Measurements from ENCODE around the gene MVD. TPM values are rescaled to one million over a fixed set of nuclear protein-coding genes. Genes with fewer than 3 reads are reported as not detected.
A peak's percentile ranks its signal among the peaks of the same experiment; 100 is the strongest.

MVD gene
- total RNA-seq, 1 donor from 2014 or later: 76.2 TPM

DNA sequence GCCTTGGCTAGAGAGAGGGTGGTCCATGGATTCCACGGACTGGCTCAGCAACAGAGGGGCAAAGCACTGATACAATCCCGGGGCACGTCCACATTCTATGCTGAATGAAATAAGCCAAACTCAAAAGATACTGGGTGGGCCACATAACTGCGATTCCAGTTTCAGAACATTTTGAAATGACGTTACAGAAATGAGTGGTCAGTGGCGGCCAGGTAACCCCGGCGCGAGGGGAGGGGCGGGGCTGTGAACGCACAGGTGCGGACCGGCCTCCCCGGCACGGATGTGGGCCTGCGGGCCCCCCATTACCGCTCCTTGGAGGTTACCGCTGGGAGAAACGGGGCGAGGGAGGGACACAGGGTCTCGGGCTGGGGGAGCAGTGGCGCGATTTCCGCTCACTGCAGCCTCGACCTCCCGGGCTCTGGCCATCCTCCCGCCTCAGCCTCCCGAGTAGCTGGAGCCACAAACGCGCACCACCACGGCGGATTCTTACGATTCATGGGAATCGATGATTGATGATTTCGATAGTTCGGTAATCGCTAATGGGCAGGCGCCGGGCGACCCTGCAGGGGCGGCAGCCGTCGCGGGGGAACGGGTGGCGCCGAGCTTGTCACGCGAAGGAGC, 559 bp downstream of the MVD start:
- peak overlapping the region; percentile 98 for H3K4me3 ChIP-seq (ENCODE audit: low read depth, low read length)
- no peak for DNase-seq (ENCODE audit: low read depth)
- TF ChIP-seq, protein P1, sequence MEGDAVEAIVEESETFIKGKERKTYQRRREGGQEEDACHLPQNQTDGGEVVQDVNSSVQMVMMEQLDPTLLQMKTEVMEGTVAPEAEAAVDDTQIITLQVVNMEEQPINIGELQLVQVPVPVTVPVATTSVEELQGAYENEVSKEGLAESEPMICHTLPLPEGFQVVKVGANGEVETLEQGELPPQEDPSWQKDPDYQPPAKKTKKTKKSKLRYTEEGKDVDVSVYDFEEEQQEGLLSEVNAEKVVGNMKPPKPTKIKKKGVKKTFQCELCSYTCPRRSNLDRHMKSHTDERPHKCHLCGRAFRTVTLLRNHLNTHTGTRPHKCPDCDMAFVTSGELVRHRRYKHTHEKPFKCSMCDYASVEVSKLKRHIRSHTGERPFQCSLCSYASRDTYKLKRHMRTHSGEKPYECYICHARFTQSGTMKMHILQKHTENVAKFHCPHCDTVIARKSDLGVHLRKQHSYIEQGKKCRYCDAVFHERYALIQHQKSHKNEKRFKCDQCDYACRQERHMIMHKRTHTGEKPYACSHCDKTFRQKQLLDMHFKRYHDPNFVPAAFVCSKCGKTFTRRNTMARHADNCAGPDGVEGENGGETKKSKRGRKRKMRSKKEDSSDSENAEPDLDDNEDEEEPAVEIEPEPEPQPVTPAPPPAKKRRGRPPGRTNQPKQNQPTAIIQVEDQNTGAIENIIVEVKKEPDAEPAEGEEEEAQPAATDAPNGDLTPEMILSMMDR (conservative IDR thresholded peaks at IDR 0.05; ENCODE audit: low read depth, low read length): no peak

- H3K4me3 ChIP-seq (ENCODE audit: low read depth, low read length): no peak overlapping the region
- no peak for DNase-seq (ENCODE audit: low read depth)
- TF ChIP-seq, protein P1 (conservative IDR thresholded peaks at IDR 0.05; ENCODE audit: low read depth, low read length): no peak
These were observed 1.4 kb downstream of the MVD start for GRCh38 chr16:88661468-88661867.

DNA sequence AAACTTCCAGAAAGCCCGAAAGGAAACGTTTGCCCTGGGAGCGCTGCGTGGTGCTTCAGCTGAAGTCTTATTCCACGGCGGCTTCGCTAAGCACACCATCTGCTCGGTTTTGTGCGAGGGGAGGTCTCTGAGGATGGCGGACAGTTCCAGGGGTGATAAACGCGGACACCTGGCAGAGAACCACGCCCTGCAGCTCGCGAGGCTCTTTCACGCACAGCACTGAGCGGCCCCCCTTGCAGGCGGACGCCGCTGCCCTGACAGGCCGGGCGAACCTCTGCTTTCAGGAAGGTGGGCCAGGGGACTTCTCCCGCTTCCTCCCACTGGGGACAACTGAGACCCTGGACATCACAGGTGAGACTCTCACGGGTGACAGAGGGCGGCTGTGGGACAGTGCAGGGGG, 3.7 kb downstream of the MVD start:
- TF ChIP-seq, protein P1 (conservative IDR thresholded peaks at IDR 0.05; ENCODE audit: low read depth, low read length): no peak
- no peak for DNase-seq (ENCODE audit: low read depth)
- no peak overlapping the region for H3K4me3 ChIP-seq (ENCODE audit: low read depth, low read length)

GRCh38 chr16:88658714-88659113, 4.2 kb downstream of the MVD start:
- no peak overlapping the region for H3K4me3 ChIP-seq (ENCODE audit: low read depth, low read length)
- TF ChIP-seq, protein P1 (conservative IDR thresholded peaks at IDR 0.05; ENCODE audit: low read depth, low read length): no peak
- DNase-seq (ENCODE audit: low read depth): no peak

DNA sequence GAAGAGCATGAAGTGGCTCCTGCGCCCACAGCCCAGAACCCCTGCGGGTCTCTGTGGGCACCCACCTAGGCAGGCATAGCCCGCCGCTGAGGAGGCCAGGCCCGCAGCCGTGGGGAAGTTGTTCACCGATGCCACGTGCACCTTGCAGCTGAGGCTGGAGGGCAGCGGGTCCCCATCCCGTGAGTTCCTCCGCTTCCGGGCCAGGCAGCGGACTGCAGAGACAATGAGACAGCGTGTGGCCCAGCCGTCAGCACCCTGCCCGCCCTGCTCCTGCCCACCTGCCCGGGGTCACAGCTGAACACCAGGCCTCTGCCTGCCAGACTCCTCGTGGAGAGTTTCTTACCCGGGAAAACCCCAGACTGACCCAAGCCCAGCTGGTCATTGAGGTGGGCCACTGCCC, 5.5 kb downstream of the MVD start:
- H3K4me3 ChIP-seq (ENCODE audit: low read depth, low read length): no peak overlapping the region
- TF ChIP-seq, protein P1 (conservative IDR thresholded peaks at IDR 0.05; ENCODE audit: low read depth, low read length): no peak
- no peak for DNase-seq (ENCODE audit: low read depth)

DNA sequence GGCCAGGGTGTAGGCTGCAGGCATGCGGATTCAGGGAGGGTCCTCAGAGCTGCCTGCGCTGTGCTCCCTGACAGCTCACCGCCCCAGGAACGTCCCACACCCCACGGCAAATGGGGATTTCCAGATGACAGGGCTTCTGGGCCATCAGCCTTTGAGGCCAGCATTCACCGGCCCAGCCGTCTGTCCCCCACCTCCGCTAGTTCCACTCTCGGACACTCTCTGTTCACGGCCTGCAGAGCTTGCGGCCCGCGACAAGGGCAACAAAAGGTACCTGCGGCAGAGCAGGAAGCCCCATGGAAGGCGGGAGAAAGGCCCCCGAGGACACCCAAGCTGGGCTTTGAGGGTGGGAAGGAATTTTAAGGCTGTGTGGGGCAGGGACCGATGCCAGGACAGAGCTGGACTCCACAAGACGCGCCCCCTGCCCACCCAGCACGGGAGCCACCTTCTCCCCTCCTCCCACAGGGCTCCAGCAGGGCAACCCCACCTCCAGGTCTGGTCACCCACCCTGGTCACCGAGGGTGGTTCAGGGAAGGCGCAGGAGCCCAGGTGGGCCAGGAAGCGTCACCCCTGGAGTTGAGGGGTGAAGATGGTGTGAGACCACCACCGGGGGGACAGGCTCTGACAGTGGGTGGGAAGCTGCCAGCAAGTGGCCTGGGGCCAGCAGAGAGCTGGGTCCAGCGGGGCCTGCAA, 6.5 kb downstream of the MVD start:
- TF ChIP-seq, protein P1 (conservative IDR thresholded peaks at IDR 0.05; ENCODE audit: low read depth, low read length): no peak
- no peak overlapping the region for H3K4me3 ChIP-seq (ENCODE audit: low read depth, low read length)
- no peak for DNase-seq (ENCODE audit: low read depth)
